ENCODE measurements around the gene CD22.
A peak's percentile ranks its signal among the peaks of the same experiment; 100 is the strongest.

The CD22 gene

GRCh38 chr19:35302446-35302845, 26.5 kb upstream of the CD22 start:
- TF ChIP-seq, protein P1, sequence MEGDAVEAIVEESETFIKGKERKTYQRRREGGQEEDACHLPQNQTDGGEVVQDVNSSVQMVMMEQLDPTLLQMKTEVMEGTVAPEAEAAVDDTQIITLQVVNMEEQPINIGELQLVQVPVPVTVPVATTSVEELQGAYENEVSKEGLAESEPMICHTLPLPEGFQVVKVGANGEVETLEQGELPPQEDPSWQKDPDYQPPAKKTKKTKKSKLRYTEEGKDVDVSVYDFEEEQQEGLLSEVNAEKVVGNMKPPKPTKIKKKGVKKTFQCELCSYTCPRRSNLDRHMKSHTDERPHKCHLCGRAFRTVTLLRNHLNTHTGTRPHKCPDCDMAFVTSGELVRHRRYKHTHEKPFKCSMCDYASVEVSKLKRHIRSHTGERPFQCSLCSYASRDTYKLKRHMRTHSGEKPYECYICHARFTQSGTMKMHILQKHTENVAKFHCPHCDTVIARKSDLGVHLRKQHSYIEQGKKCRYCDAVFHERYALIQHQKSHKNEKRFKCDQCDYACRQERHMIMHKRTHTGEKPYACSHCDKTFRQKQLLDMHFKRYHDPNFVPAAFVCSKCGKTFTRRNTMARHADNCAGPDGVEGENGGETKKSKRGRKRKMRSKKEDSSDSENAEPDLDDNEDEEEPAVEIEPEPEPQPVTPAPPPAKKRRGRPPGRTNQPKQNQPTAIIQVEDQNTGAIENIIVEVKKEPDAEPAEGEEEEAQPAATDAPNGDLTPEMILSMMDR (IDR thresholded peaks at IDR 0.05; ENCODE audit: borderline replicate concordance, insufficient read depth, low read depth, low read length) = no peak
- H3K4me3 ChIP-seq (ENCODE audit: low read depth, low read length) = no peak overlapping the region

DNA sequence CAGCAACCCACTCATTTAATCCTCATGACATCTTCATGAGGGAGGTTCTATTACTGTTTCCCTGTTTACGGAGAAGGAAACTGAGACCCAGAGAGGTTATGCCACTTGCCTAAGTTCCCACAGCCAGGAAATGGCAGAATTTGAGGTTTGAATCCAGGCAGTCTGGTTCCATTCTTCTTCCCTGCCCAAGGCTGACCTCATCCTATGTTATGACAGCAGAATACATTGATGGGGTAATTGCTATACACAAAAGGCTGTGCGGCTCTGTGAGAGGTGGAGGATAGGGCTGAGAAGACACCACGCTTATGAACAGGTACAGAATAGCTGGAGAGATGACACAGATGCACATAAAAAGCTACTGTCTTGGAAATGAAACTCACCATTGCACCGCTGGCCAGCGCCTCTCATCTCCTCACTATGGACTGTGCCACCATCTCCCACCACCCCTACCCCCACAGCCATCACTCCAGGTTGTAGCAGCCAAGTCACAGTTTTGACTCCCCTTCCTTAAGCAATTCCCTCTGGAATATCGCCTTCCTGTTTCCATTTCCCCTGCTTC, 25.6 kb upstream of the CD22 start:
- TF ChIP-seq, protein P1 (IDR thresholded peaks at IDR 0.05; ENCODE audit: borderline replicate concordance, insufficient read depth, low read depth, low read length) = no peak
- no peak overlapping the region for H3K4me3 ChIP-seq (ENCODE audit: low read depth, low read length)

DNA sequence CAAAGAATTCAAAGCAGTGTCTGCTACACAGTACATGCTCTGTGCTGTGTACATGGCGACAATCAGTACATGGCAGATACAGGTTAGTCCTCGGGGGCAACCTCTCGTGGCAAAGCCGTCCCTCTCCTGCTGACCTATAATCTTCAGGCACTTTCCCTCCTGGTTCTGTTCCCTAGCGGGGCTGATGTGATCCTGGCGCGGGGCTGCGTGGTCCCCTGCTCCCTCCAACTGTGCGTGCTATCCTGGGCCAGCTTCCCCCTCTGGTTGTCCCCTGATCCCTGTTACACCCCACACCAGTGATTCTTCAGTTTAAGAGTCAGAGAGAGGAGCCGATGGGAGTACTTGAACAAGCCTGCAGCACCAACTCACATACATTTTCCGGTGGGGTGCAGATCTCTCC, 25.0 kb upstream of the CD22 start:
- no peak overlapping the region for H3K4me3 ChIP-seq (ENCODE audit: low read depth, low read length)
- TF ChIP-seq, protein P1 (IDR thresholded peaks at IDR 0.05; ENCODE audit: borderline replicate concordance, insufficient read depth, low read depth, low read length) = no peak

GRCh38 chr19:35305181-35305580, 23.8 kb upstream of the CD22 start:
- no peak overlapping the region for H3K4me3 ChIP-seq (ENCODE audit: low read depth, low read length)
- TF ChIP-seq, protein P1 (IDR thresholded peaks at IDR 0.05; ENCODE audit: borderline replicate concordance, insufficient read depth, low read depth, low read length) = no peak

- TF ChIP-seq, protein P1 (IDR thresholded peaks at IDR 0.05; ENCODE audit: borderline replicate concordance, insufficient read depth, low read depth, low read length) = peak; percentile 56; the same call in 1 of the 2 replicates
- H3K4me3 ChIP-seq (ENCODE audit: low read depth, low read length) = no peak overlapping the region
Measured at GRCh38 chr19:35306473-35307246, 22.3 kb upstream of the CD22 start.

DNA sequence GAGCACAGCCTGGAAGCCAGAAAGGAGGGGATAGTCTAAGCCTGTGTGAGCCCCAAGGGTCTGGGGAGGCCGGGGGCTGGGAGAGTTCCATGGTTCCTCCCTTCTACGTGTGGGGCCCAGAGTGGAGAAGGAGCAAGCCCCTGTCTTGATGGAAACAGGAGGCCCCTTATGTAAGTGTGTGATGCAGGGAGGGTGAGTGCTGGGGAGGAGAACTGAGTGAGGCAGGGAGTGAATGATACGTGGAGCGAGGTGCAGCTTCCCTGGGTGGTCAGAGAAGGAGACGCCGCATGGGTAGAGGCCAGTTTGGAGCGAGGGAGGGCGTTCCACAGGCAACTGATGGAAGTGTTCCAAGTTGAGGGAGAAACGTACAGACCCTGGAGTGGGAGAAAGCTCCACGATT, 21.1 kb upstream of the CD22 start:
- TF ChIP-seq, protein P1 (IDR thresholded peaks at IDR 0.05; ENCODE audit: borderline replicate concordance, insufficient read depth, low read depth, low read length) = no peak
- H3K4me3 ChIP-seq (ENCODE audit: low read depth, low read length) = no peak overlapping the region

DNA sequence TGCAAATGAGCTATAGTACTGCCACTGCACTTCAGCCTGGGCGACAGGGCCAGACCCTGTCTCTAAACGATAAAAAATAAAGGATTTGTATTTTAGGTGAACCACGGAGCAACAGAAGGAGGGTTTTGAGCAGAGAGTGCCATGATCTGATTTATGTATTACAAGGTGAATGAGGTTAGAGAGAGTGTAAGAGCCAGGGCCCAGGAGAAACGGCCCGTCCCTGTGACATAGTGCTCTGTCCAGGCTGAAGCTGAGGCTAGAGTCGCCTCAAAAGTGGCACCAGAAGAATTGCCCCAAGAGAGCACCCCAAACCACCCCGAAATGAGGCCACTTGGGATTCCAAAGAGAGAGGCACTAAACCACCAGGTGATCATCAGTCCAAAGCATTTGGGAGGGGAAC, 20.1 kb upstream of the CD22 start:
- TF ChIP-seq, protein P1 (IDR thresholded peaks at IDR 0.05; ENCODE audit: borderline replicate concordance, insufficient read depth, low read depth, low read length) = no peak
- no peak overlapping the region for H3K4me3 ChIP-seq (ENCODE audit: low read depth, low read length)

Data from GM12875 (cell line).